IgD-negative memory B cell (primary cell): ENCODE data around the gene ADGRG1. TPM values are rescaled to one million over a fixed set of nuclear protein-coding genes. Genes with fewer than 3 reads are reported as not detected.

Experiments used
- H3K27ac Mint-ChIP-seq, 3 donors: one replicate each; pipeline ENCODE4 v1.8.0; 2020 to 2022; ENCODE audit warnings: mild to moderate bottlenecking in 3 of 3, mixed read lengths in 3 of 3, moderate library complexity in 1 of 3
- H3K27me3 Mint-ChIP-seq: one replicate; pipeline ENCODE4 v1.8.0; 2021; ENCODE audit warnings: mixed read lengths
- H3K36me3 Mint-ChIP-seq: one replicate; pipeline ENCODE4 v1.8.0; 2020; ENCODE audit warnings: mild to moderate bottlenecking, mixed read lengths
- H3K4me1 Mint-ChIP-seq, 3 donors: one replicate each; pipeline ENCODE4 v1.8.0; 2020 to 2022; ENCODE audit warnings: mixed read lengths in 3 of 3, mild to moderate bottlenecking in 1 of 3
- H3K4me3 Mint-ChIP-seq, 4 donors: one replicate each; pipeline ENCODE4 v1.8.0; 2020 to 2022; ENCODE audit warnings: mild to moderate bottlenecking in 4 of 4, mixed read lengths in 4 of 4, moderate library complexity in 3 of 4
- H3K9me3 Mint-ChIP-seq, 3 donors: one replicate each; pipeline ENCODE4 v1.8.0; 2020 to 2021; ENCODE audit warnings: mixed read lengths in 3 of 3, mild to moderate bottlenecking in 1 of 3
- polyA plus RNA-seq: library from polyadenylated mRNA; unstranded; fragments of 300-500 nt; fragmentation: Illumina TruSeq; gene quantifications from one replicate; pipeline ENCODE4 v1.2.3, GENCODE V29; 2021

The ADGRG1 gene
- polyA plus RNA-seq, 1 donor from 2014 or later, result 10.3 TPM

GRCh38 chr16:57611706-57612105 is 16.7 kb upstream of the ADGRG1 start:
- no peaks in the 10 kb centered on the region for H3K9me3 Mint-ChIP-seq
- H3K27me3 Mint-ChIP-seq, result peaks cover 11% of the 10 kb centered on the region
- H3K36me3 Mint-ChIP-seq, result no peaks in the 10 kb centered on the region
- no peak overlapping the region for H3K27ac Mint-ChIP-seq
- no peak overlapping the region for H3K4me3 Mint-ChIP-seq
- peaks cover 8 to 13% (median 9%) of the 10 kb centered on the region in 3 donors for H3K4me1 Mint-ChIP-seq

GRCh38 chr16:57612494-57612893 is 15.9 kb upstream of the ADGRG1 start:
- H3K4me1 Mint-ChIP-seq, result peaks cover 8 to 13% (median 9%) of the 10 kb centered on the region in 3 donors
- no peak overlapping the region for H3K4me3 Mint-ChIP-seq
- no peaks in the 10 kb centered on the region for H3K36me3 Mint-ChIP-seq
- no peak overlapping the region for H3K27ac Mint-ChIP-seq
- H3K9me3 Mint-ChIP-seq, result no peaks in the 10 kb centered on the region
- peaks cover 11% of the 10 kb centered on the region for H3K27me3 Mint-ChIP-seq

GRCh38 chr16:57613514-57613913 is 14.9 kb upstream of the ADGRG1 start:
- Mint-ChIP-seq H3K9me3 (no peaks in the 10 kb centered on the region), H3K27me3 (peaks cover 12% of the 10 kb centered on the region), H3K36me3 (no peaks in the 10 kb centered on the region), H3K4me1 (peaks cover 8 to 13% (median 9%) of the 10 kb centered on the region in 3 donors), H3K27ac (peak overlapping the region in 1 of 3 donors; percentile 3), H3K4me3 (no peak overlapping the region)

GRCh38 chr16:57614536-57614935 is 13.9 kb upstream of the ADGRG1 start:
- Mint-ChIP-seq H3K4me1 (peaks cover 6 to 9% (median 8%) of the 10 kb centered on the region in 3 donors), H3K9me3 (no peaks in the 10 kb centered on the region), H3K4me3 (no peak overlapping the region), H3K27me3 (peaks cover 10% of the 10 kb centered on the region), H3K36me3 (no peaks in the 10 kb centered on the region), H3K27ac (no peak overlapping the region)

- H3K4me1 Mint-ChIP-seq, result peaks cover 2 to 5% (median 4%) of the 10 kb centered on the region in 3 donors
- no peaks in the 10 kb centered on the region for H3K36me3 Mint-ChIP-seq
- H3K4me3 Mint-ChIP-seq, result no peak overlapping the region
- H3K27ac Mint-ChIP-seq, result no peak overlapping the region
- peaks cover 6% of the 10 kb centered on the region for H3K27me3 Mint-ChIP-seq
- no peaks in the 10 kb centered on the region for H3K9me3 Mint-ChIP-seq
Measured at GRCh38 chr16:57614944-57615343, 13.5 kb upstream of the ADGRG1 start.

- Mint-ChIP-seq H3K4me1 (peaks cover 0 to 1% (median 0%) of the 10 kb centered on the region in 3 donors), H3K27me3 (peaks cover 4% of the 10 kb centered on the region), H3K4me3 (no peak overlapping the region), H3K36me3 (no peaks in the 10 kb centered on the region), H3K9me3 (no peaks in the 10 kb centered on the region), H3K27ac (no peak overlapping the region)
Measured at GRCh38 chr16:57615813-57616212, 12.6 kb upstream of the ADGRG1 start.

- H3K36me3 Mint-ChIP-seq, result no peaks in the 10 kb centered on the region
- no peaks in the 10 kb centered on the region for H3K9me3 Mint-ChIP-seq
- H3K27me3 Mint-ChIP-seq, result peaks cover 6% of the 10 kb centered on the region
- peaks cover 0 to 1% (median 0%) of the 10 kb centered on the region in 3 donors for H3K4me1 Mint-ChIP-seq
- no peak overlapping the region for H3K27ac Mint-ChIP-seq
- no peak overlapping the region for H3K4me3 Mint-ChIP-seq
Measured at GRCh38 chr16:57616241-57616640, 12.2 kb upstream of the ADGRG1 start.

- no peaks in the 10 kb centered on the region for H3K36me3 Mint-ChIP-seq
- H3K9me3 Mint-ChIP-seq, result no peaks in the 10 kb centered on the region
- no peak overlapping the region for H3K4me3 Mint-ChIP-seq
- no peak overlapping the region for H3K27ac Mint-ChIP-seq
- peaks cover 6% of the 10 kb centered on the region for H3K27me3 Mint-ChIP-seq
- peaks cover 0 to 1% (median 0%) of the 10 kb centered on the region in 3 donors for H3K4me1 Mint-ChIP-seq
Measured at GRCh38 chr16:57616876-57617275, 11.6 kb upstream of the ADGRG1 start.

GRCh38 chr16:57617604-57618111 is 10.8 kb upstream of the ADGRG1 start:
- Mint-ChIP-seq H3K4me1 (peaks cover 0 to 1% (median 0%) of the 10 kb centered on the region in 3 donors), H3K27ac (no peak overlapping the region), H3K4me3 (no peak overlapping the region), H3K36me3 (no peaks in the 10 kb centered on the region), H3K9me3 (no peaks in the 10 kb centered on the region), H3K27me3 (peaks cover 6% of the 10 kb centered on the region)

GRCh38 chr16:57618296-57619132 is 9.9 kb upstream of the ADGRG1 start:
- no peak overlapping the region for H3K4me3 Mint-ChIP-seq

GRCh38 chr16:57619133-57619605 is 9.3 kb upstream of the ADGRG1 start:
- Mint-ChIP-seq H3K9me3 (no peaks in the 10 kb centered on the region), H3K4me3 (no peak overlapping the region), H3K27me3 (peaks cover 9% of the 10 kb centered on the region), H3K27ac (no peak overlapping the region), H3K4me1 (peaks cover 0 to 1% (median 0%) of the 10 kb centered on the region in 3 donors), H3K36me3 (no peaks in the 10 kb centered on the region)

More at GRCh38 chr16:57618296-57619132, 9.9 kb upstream of the ADGRG1 start:
- Mint-ChIP-seq H3K27me3 (peaks cover 9% of the 10 kb centered on the region), H3K4me1 (peaks cover 0 to 1% (median 0%) of the 10 kb centered on the region in 3 donors), H3K36me3 (no peaks in the 10 kb centered on the region), H3K27ac (no peak overlapping the region), H3K9me3 (no peaks in the 10 kb centered on the region)

GRCh38 chr16:57619606-57620334 is 8.7 kb upstream of the ADGRG1 start:
- H3K27ac Mint-ChIP-seq, result no peak overlapping the region
- H3K4me3 Mint-ChIP-seq, result no peak overlapping the region
- no peaks in the 10 kb centered on the region for H3K36me3 Mint-ChIP-seq

GRCh38 chr16:57620335-57621231 is 7.8 kb upstream of the ADGRG1 start:
- Mint-ChIP-seq H3K27ac (no peak overlapping the region), H3K9me3 (no peaks in the 10 kb centered on the region)

More at GRCh38 chr16:57619606-57620334, 8.7 kb upstream of the ADGRG1 start:
- Mint-ChIP-seq H3K9me3 (no peaks in the 10 kb centered on the region), H3K4me1 (peaks cover 0 to under 1% (median 0%) of the 10 kb centered on the region in 3 donors), H3K27me3 (peaks cover 9% of the 10 kb centered on the region)

GRCh38 chr16:57621521-57622271 is 6.7 kb upstream of the ADGRG1 start:
- no peaks in the 10 kb centered on the region for H3K36me3 Mint-ChIP-seq
- H3K27me3 Mint-ChIP-seq, result peaks cover 13% of the 10 kb centered on the region
- H3K4me3 Mint-ChIP-seq, result no peak overlapping the region
- H3K4me1 Mint-ChIP-seq, result no peaks in the 10 kb centered on the region
- H3K9me3 Mint-ChIP-seq, result no peaks in the 10 kb centered on the region
- no peak overlapping the region for H3K27ac Mint-ChIP-seq

More at GRCh38 chr16:57620335-57621231, 7.8 kb upstream of the ADGRG1 start:
- no peaks in the 10 kb centered on the region for H3K4me1 Mint-ChIP-seq
- H3K4me3 Mint-ChIP-seq, result no peak overlapping the region
- H3K36me3 Mint-ChIP-seq, result no peaks in the 10 kb centered on the region
- peaks cover 13% of the 10 kb centered on the region for H3K27me3 Mint-ChIP-seq
